ENCODE measurements around the gene MFNG. TPM values are rescaled to one million over a fixed set of nuclear protein-coding genes. Genes with fewer than 3 reads are reported as not detected.

Gene MFNG
- total and polyA plus RNA-seq, 7 donors, result 8.0 to 33.9 (median 10.8) TPM

DNA sequence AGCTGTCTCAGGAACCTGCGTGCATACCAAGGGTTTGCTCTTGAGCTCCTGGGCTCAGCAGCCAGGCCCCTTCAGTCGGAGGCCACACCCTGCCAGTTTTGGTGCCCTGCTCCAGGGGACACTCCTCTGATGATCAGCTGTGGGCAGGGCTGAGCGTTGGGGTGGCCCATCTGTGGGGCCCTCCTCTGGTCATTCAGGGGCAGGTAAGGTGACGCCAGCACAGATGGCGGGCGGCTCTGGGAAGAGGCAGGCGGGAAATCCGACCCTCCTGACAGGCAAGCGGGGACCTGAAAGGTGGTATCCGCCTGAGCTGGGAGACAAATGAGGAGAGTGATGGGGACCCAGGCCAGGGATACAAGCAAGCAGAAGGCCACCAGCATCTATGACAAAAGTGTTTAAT, 3.8 kb upstream of the MFNG start:
- DNase-seq, result no peak
- no peak overlapping the region for H3K4me3 ChIP-seq
- WGBS, 2 donors, result 92 to 94% methylated on average over 10 of the region's 10 CpGs
- intact Hi-C loops (cut with DNase I), result no loop called here
- peaks cover 0 to 13% (median 9%) of the 10 kb centered on the region in 4 donors for H3K4me1 ChIP-seq
- no peak overlapping the region for H3K27ac ChIP-seq
- no peaks in the 10 kb centered on the region for H3K9me3 ChIP-seq
- peaks cover 0 to 52% (median 21%) of the 10 kb centered on the region in 3 donors for H3K27me3 ChIP-seq
- H3K36me3 ChIP-seq, result no peaks in the 10 kb centered on the region
- TF ChIP-seq EP300 (IDR thresholded peaks at IDR 0.05) (no peak), POLR2AphosphoS5 (IDR thresholded peaks at IDR 0.05) (no peak), POLR2A (IDR thresholded peaks at IDR 0.05) (no peak)
- TF ChIP-seq, protein P1, sequence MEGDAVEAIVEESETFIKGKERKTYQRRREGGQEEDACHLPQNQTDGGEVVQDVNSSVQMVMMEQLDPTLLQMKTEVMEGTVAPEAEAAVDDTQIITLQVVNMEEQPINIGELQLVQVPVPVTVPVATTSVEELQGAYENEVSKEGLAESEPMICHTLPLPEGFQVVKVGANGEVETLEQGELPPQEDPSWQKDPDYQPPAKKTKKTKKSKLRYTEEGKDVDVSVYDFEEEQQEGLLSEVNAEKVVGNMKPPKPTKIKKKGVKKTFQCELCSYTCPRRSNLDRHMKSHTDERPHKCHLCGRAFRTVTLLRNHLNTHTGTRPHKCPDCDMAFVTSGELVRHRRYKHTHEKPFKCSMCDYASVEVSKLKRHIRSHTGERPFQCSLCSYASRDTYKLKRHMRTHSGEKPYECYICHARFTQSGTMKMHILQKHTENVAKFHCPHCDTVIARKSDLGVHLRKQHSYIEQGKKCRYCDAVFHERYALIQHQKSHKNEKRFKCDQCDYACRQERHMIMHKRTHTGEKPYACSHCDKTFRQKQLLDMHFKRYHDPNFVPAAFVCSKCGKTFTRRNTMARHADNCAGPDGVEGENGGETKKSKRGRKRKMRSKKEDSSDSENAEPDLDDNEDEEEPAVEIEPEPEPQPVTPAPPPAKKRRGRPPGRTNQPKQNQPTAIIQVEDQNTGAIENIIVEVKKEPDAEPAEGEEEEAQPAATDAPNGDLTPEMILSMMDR (IDR thresholded peaks at IDR 0.05), result no peak

DNA sequence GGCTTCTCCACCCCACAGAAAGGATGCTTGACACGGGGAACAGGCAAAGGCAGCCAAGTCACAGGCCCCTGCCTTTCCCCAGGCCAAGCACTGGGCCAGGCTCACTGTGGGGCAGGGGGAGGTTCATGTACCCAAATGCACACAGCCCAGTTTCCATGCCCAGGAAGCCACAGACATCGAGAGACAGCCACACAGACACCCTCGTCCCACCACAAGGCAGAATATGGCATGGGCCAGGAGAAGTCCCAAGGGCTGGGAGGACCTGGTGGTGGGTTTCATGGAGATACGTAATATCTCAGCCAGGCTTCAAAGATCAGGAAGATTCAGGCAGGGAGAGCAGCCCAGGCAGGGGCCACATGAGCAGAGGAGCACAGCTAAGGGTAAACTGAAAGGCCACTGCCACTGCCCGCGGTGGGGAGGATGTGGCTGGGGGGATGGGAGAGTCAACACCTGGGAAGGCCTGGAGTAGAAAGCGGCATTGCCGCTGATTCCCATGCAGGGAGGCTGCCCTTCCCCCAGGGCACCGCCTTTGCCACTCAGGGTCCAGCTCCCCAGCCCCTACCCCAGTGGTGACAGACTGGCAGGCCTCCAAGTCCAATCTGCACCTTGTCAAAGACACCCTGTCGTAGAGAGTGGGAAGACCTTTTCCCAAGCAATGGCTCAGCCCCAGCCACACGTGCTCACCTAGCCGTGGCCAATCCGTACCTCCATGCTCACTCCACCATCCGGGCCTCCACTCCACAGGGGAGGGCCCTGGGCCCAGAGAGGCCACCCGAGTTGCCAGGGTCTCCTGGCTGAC, 2.4 kb upstream of the MFNG start:
- TF ChIP-seq POLR2AphosphoS5 (IDR thresholded peaks at IDR 0.05), result no peak
- no peak for TF ChIP-seq POLR2A (IDR thresholded peaks at IDR 0.05)
- TF ChIP-seq, protein P1 (IDR thresholded peaks at IDR 0.05), result no peak
- TF ChIP-seq EP300 (IDR thresholded peaks at IDR 0.05), result no peak
- Histone ChIP-seq H3K27me3 (peaks cover 0 to 51% (median 21%) of the 10 kb centered on the region in 3 donors), H3K27ac (no peak overlapping the region), H3K4me1 (peaks cover 0 to 13% (median 9%) of the 10 kb centered on the region in 4 donors), H3K9me3 (no peaks in the 10 kb centered on the region), H3K4me3 (no peak overlapping the region), H3K36me3 (no peaks in the 10 kb centered on the region)
- intact Hi-C loops (cut with DNase I), result no loop called here
- 82 to 89% methylated on average over 15 of the region's 15 CpGs for WGBS, 2 donors
- DNase-seq, result no peak

DNA sequence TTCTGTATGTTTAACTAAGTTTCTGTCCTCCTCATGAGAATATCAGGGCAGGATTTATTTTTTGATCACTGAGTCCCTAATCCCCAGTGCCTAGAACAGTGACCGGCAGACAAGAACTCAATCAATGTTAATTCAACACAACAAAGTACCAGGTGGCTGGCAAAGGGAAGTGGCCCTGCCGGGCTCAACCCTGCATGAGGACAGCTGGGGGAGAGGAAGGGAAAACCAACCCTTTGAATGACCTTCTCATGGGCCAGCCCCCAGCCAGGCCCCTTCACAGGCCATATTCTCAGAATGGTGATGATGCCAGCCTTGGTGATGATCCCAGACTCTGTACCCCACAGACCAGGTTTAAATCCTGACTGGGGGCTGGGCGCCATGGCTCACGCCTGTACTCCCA, 1.4 kb upstream of the MFNG start:
- no peak overlapping the region for H3K27ac ChIP-seq
- intact Hi-C loops (cut with DNase I), result no loop called here
- H3K36me3 ChIP-seq, result no peaks in the 10 kb centered on the region
- 76 to 80% methylated on average over 4 of the region's 4 CpGs for WGBS, 2 donors
- peaks cover 0 to 13% (median 9%) of the 10 kb centered on the region in 4 donors for H3K4me1 ChIP-seq
- H3K27me3 ChIP-seq, result peaks cover 0 to 47% (median 28%) of the 10 kb centered on the region in 3 donors
- TF ChIP-seq POLR2AphosphoS5 (IDR thresholded peaks at IDR 0.05) (no peak), POLR2A (IDR thresholded peaks at IDR 0.05) (no peak), EP300 (IDR thresholded peaks at IDR 0.05) (no peak)
- TF ChIP-seq, protein P1 (IDR thresholded peaks at IDR 0.05), result no peak
- no peaks in the 10 kb centered on the region for H3K9me3 ChIP-seq
- H3K4me3 ChIP-seq, result no peak overlapping the region
- no peak for DNase-seq

DNA sequence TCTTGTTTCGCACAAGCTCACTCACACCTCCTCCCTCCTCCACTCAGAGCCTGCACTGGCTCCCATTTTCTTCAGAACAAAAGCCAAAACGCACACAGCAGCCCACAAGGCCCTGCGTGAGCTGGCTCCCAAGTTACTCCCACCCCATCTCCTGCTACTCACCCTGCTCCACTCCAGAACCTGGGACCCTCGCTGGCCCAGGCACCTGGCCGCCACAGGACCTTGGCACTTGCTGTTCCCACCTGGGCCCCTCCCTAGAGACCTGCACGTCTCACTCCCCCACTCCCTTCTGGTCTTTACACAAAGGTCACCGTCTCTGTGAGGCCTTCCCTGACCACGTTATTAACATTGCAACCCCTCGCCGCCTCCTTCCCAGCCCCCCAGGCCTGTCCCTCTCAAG, 945 bp upstream of the MFNG start:
- H3K4me1 ChIP-seq, result peaks cover 0 to 13% (median 9%) of the 10 kb centered on the region in 4 donors
- 76 to 83% methylated on average over 10 of the region's 10 CpGs for WGBS, 2 donors
- H3K27ac ChIP-seq, result no peak overlapping the region
- no peak for TF ChIP-seq POLR2AphosphoS5 (IDR thresholded peaks at IDR 0.05)
- TF ChIP-seq POLR2A (IDR thresholded peaks at IDR 0.05), result no peak
- TF ChIP-seq, protein P1 (IDR thresholded peaks at IDR 0.05), result no peak
- TF ChIP-seq EP300 (IDR thresholded peaks at IDR 0.05), result no peak
- H3K9me3 ChIP-seq, result no peaks in the 10 kb centered on the region
- H3K27me3 ChIP-seq, result peaks cover 0 to 50% (median 30%) of the 10 kb centered on the region in 3 donors
- H3K36me3 ChIP-seq, result no peaks in the 10 kb centered on the region
- no peak for DNase-seq
- no peak overlapping the region for H3K4me3 ChIP-seq
- intact Hi-C loops (cut with DNase I), result no loop called here
